GM23338 (cell line): ENCODE data around the gene AK9.

ENCODE experiments used
- CREB1 ChIP-seq: fragments of 250-450 bp; sonication (Bioruptor Pico); IDR thresholded peaks from 2 replicates; pipeline ENCODE4 v1.5.0; 2020; ENCODE audit warnings: low read depth, mild to moderate bottlenecking, moderate library complexity
- EZH2 ChIP-seq: fragments of 200-600 bp; sonication (generic); IDR thresholded peaks from one replicate; pipeline ENCODE4 v1.8.0; 2017; ENCODE audit warnings: antibody characterized with exemption, mild to moderate bottlenecking, low read depth; ENCODE audit not compliant: unreplicated experiment
- EZH2phosphoT487 ChIP-seq: fragments of 200-600 bp; sonication (generic); IDR thresholded peaks from one replicate; pipeline ENCODE4 v1.8.1; 2018; ENCODE audit warnings: antibody characterized with exemption; ENCODE audit not compliant: unreplicated experiment
- JUNB ChIP-seq: IDR thresholded peaks from one replicate; pipeline ENCODE4 v1.6.1; 2016; ENCODE audit warnings: antibody characterized with exemption; ENCODE audit not compliant: unreplicated experiment
- POLR2AphosphoS5 ChIP-seq: IDR thresholded peaks from 2 replicates; pipeline ENCODE4 v1.6.1; 2016; ENCODE audit warnings: antibody characterized with exemption, low read depth
- REST ChIP-seq: IDR thresholded peaks from one replicate; pipeline ENCODE4 v1.6.1; 2018; ENCODE audit warnings: antibody characterized with exemption; ENCODE audit not compliant: unreplicated experiment
- TF ChIP-seq, protein P1 (sequence below), 2 experiments: fragments of 200-600 bp in 1 of 2; sonication (generic) in 1 of 2; conservative IDR thresholded peaks; 2 replicates each; pipeline versions ENCODE4 v1.5.1 to v1.6.1; 2016 to 2017; ENCODE audit warnings: antibody characterized with exemption in 2 of 2, low read depth in 2 of 2, mild to moderate bottlenecking in 2 of 2, moderate library complexity in 1 of 2
- TF ChIP-seq, protein P2 (sequence below): fragments of 250-450 bp; sonication (Bioruptor Pico); IDR thresholded peaks from 2 replicates; pipeline ENCODE4 v1.5.0; 2020; ENCODE audit warnings: mild to moderate bottlenecking, moderate library complexity

- TF ChIP-seq, protein P1, sequence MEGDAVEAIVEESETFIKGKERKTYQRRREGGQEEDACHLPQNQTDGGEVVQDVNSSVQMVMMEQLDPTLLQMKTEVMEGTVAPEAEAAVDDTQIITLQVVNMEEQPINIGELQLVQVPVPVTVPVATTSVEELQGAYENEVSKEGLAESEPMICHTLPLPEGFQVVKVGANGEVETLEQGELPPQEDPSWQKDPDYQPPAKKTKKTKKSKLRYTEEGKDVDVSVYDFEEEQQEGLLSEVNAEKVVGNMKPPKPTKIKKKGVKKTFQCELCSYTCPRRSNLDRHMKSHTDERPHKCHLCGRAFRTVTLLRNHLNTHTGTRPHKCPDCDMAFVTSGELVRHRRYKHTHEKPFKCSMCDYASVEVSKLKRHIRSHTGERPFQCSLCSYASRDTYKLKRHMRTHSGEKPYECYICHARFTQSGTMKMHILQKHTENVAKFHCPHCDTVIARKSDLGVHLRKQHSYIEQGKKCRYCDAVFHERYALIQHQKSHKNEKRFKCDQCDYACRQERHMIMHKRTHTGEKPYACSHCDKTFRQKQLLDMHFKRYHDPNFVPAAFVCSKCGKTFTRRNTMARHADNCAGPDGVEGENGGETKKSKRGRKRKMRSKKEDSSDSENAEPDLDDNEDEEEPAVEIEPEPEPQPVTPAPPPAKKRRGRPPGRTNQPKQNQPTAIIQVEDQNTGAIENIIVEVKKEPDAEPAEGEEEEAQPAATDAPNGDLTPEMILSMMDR (conservative IDR thresholded peaks at IDR 0.05; ENCODE audit: low read depth in 2 of 2), result no peak
- TF ChIP-seq POLR2AphosphoS5 (no peak), EZH2 (no peak), REST (no peak), CREB1 (CRISPR knock-in tag) (no peak), EZH2phosphoT487 (no peak), JUNB (no peak)
- TF ChIP-seq, protein P2, sequence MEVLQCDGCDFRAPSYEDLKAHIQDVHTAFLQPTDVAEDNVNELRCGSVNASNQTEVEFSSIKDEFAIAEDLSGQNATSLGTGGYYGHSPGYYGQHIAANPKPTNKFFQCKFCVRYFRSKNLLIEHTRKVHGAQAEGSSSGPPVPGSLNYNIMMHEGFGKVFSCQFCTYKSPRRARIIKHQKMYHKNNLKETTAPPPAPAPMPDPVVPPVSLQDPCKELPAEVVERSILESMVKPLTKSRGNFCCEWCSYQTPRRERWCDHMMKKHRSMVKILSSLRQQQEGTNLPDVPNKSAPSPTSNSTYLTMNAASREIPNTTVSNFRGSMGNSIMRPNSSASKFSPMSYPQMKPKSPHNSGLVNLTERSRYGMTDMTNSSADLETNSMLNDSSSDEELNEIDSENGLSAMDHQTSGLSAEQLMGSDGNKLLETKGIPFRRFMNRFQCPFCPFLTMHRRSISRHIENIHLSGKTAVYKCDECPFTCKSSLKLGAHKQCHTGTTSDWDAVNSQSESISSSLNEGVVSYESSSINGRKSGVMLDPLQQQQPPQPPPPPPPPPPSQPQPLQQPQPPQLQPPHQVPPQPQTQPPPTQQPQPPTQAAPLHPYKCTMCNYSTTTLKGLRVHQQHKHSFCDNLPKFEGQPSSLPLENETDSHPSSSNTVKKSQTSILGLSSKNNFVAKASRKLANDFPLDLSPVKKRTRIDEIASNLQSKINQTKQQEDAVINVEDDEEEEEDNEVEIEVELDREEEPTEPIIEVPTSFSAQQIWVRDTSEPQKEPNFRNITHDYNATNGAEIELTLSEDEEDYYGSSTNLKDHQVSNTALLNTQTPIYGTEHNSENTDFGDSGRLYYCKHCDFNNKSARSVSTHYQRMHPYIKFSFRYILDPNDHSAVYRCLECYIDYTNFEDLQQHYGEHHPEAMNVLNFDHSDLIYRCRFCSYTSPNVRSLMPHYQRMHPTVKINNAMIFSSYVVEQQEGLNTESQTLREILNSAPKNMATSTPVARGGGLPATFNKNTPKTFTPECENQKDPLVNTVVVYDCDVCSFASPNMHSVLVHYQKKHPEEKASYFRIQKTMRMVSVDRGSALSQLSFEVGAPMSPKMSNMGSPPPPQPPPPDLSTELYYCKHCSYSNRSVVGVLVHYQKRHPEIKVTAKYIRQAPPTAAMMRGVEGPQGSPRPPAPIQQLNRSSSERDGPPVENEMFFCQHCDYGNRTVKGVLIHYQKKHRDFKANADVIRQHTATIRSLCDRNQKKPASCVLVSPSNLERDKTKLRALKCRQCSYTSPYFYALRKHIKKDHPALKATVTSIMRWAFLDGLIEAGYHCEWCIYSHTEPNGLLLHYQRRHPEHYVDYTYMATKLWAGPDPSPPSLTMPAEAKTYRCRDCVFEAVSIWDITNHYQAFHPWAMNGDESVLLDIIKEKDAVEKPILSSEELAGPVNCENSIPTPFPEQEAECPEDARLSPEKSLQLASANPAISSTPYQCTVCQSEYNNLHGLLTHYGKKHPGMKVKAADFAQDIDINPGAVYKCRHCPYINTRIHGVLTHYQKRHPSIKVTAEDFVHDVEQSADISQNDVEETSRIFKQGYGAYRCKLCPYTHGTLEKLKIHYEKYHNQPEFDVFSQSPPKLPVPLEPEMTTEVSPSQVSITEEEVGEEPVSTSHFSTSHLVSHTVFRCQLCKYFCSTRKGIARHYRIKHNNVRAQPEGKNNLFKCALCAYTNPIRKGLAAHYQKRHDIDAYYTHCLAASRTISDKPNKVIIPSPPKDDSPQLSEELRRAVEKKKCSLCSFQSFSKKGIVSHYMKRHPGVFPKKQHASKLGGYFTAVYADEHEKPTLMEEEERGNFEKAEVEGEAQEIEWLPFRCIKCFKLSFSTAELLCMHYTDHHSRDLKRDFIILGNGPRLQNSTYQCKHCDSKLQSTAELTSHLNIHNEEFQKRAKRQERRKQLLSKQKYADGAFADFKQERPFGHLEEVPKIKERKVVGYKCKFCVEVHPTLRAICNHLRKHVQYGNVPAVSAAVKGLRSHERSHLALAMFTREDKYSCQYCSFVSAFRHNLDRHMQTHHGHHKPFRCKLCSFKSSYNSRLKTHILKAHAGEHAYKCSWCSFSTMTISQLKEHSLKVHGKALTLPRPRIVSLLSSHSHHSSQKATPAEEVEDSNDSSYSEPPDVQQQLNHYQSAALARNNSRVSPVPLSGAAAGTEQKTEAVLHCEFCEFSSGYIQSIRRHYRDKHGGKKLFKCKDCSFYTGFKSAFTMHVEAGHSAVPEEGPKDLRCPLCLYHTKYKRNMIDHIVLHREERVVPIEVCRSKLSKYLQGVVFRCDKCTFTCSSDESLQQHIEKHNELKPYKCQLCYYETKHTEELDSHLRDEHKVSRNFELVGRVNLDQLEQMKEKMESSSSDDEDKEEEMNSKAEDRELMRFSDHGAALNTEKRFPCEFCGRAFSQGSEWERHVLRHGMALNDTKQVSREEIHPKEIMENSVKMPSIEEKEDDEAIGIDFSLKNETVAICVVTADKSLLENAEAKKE (CRISPR knock-in tag), result no peak
Observed at GRCh38 chr6:109446072-109446471, 244.9 kb downstream of the AK9 start.
